ENCODE measurements around the gene B4GALNT2. TPM values are rescaled to one million over a fixed set of nuclear protein-coding genes. Genes with fewer than 3 reads are reported as not detected.
"Not testable (repeated sequence)": the region's sequence is repeated elsewhere in the genome, so short reads cannot be mapped to it uniquely, and the experiment has no call there.

Gene B4GALNT2
- total RNA-seq, 1 experiment from 2014 or later = not detected

DNA sequence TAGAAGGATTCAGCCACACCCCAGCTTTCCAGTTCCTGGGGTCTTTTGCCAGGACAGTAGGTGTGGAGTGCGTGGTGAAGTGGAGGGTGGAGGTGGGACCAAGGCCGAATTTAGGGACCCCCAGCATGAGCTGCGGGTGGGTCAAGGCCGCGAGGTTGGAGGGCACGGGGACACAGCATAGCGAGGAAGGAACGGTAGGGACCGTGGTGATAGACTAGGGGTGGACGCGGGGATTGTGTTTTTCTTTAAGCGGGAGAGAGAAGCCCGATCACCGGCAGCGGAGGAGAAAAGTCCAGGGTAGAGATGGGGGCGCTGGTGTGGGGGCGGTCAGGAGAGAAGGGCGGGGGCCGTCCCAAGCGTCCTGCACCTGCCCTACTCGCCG is 261 bp upstream of the B4GALNT2 start:
- no peak overlapping the region for H3K4me3 ChIP-seq
- H3K27ac ChIP-seq = no peak overlapping the region
- H3K27me3 ChIP-seq = 0 out of 2 replicates have a peak, but pooled peaks cover 4% of the 10 kb centered on the region
- no peak for DNase-seq
- H3K9me3 ChIP-seq (replicated peaks) = peaks cover 18% of the 10 kb centered on the region
- H3K36me3 ChIP-seq = no peaks in the 10 kb centered on the region
- no peaks in the 10 kb centered on the region for H3K4me1 ChIP-seq

DNA sequence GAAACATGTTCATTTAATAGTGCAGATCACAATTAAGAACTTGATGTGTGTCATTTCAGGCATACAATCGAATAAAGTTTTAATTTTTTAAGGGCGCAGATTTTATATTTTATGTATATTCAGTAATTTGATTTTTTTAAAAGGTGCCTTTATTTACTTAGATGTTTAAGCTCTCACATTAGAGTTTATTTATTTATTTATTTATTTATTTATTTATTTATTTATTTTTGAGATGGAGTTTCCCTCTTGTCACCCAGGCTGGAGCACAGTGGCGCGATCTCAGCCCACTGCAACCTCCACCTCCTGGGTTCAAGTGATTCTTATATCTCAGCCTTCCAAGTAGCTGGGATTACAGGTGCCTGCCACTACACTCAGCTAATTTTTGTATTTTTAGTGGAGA is 3.8 kb downstream of the B4GALNT2 start:
- Histone ChIP-seq H3K36me3 (no peaks in the 10 kb centered on the region), H3K9me3 (replicated peaks) (no peaks in the 10 kb centered on the region), H3K27ac (no peak overlapping the region), H3K4me3 (no peak overlapping the region), H3K27me3 (peaks cover 7% of the 10 kb centered on the region; the same call in 1 of the 2 replicates), H3K4me1 (no peaks in the 10 kb centered on the region)
- no peak for DNase-seq

DNA sequence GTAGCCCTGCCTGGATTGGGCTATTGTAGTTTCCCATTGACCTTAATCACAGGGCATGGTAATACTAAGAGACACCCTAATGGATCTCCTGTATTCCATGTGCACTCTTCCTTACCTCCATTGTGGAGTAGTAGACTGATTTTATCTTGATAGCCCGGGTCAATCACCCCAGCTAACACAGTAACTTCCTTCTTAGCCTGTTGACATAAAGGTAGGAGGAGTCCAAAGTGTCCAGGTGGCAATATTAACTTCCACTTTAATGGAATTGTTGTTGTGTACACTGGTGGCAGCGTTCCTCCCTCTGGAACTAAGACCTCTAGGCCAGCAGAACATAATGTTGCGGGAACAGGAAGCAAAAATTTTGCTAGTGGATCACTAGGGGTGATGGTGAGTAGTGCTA is 13.1 kb downstream of the B4GALNT2 start:
- not testable (repeated sequence) for H3K9me3 ChIP-seq (replicated peaks); H3K27me3 ChIP-seq; H3K4me3 ChIP-seq; H3K27ac ChIP-seq; DNase-seq; H3K36me3 ChIP-seq
- peaks cover 24% of the 10 kb centered on the region for H3K4me1 ChIP-seq

DNA sequence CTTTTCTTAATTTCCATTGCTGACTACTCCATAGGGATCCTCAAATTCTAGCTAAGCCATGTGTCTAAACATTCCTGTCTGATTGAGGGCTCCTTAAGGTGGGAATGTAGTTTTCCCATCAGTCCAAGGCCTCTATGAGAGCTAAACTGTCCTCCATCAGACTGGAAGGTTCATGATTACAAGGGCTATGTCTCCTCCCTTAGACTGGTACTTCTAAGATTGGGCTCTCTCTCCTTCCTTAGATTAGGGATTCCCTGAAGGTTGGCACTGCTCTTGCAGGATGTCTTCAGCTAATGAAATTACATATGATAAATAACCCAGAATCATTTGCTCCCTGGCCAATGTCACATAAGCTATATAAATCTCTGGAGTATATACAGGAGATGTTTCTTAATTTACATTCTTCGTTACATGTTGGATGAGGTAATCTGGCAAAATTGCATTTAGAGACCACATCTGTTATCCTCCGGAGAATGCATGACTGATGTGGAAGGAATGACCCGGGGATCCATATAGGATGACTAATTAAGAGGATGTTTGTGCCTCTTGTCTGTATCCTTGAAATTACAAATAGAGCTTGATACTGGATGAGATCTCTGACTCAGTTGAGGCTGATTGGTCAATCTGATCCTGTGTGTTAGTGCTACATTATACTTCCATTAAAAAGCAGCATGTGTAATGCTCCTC is 14.2 kb downstream of the B4GALNT2 start:
- H3K4me3 ChIP-seq = no peak overlapping the region
- H3K27ac ChIP-seq = peak overlapping the region; percentile 82
- H3K4me1 ChIP-seq = peaks cover 24% of the 10 kb centered on the region
- no peaks in the 10 kb centered on the region for H3K36me3 ChIP-seq
- DNase-seq = peak; percentile 67 to 71
- H3K9me3 ChIP-seq (replicated peaks) = 0 out of 2 replicates have a peak, but pooled peaks cover 2% of the 10 kb centered on the region
- H3K27me3 ChIP-seq = 0 out of 2 replicates have a peak, but pooled peaks cover 3% of the 10 kb centered on the region

DNA sequence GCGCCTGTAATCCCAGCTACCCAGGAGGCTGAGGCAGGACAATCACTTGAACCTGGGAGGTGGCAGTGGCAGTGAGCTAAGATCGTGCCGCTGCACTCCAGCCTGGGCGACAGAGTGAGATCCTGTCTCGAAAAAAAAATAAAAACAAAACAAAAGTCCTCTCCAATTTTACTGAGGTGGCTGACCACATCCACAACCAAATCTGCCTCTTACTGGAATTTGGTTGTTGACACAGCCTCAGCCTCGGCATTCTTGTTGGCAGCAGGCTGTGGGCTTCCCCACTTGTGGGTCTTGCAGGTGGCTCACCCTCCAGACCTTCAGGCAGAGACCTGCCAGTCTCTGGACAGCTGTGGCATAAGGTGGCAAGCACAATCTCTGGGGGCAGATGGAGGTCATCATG is 15.6 kb downstream of the B4GALNT2 start:
- H3K4me1 ChIP-seq = peaks cover 24% of the 10 kb centered on the region
- 0 out of 2 replicates have a peak, but pooled peaks cover 2% of the 10 kb centered on the region for H3K9me3 ChIP-seq (replicated peaks)
- H3K27me3 ChIP-seq = 0 out of 2 replicates have a peak, but pooled peaks cover 3% of the 10 kb centered on the region
- no peaks in the 10 kb centered on the region for H3K36me3 ChIP-seq
- DNase-seq = peak in 1 of 2 experiments; percentile 13
- H3K27ac ChIP-seq = no peak overlapping the region; the same call in 1 of the 2 replicates
- H3K4me3 ChIP-seq = no peak overlapping the region

DNA sequence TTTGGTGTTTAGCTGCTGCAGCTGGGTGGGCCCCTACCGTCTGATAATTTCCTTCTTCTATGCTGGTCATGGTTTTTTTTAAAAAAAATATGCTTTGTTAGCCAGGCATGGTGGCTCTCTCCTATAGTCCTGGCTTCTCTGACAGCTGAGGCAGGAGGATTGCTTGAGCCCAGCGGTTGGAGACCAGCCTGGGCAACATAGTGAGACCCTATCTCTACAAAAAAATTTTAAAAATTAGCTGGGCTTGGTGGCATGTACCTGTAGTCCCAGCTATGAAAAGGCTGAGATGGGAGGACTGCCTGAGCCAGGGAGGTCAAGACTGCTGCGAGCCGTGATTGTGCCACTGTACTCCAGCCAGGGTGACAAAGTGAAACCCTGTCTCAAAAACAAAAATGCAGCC is 19.4 kb downstream of the B4GALNT2 start:
- Histone ChIP-seq H3K36me3 (no peaks in the 10 kb centered on the region), H3K9me3 (replicated peaks) (no peaks in the 10 kb centered on the region), H3K4me3 (no peak overlapping the region), H3K27ac (no peak overlapping the region), H3K4me1 (peaks cover 14% of the 10 kb centered on the region), H3K27me3 (no peaks in the 10 kb centered on the region)
- no peak for DNase-seq

DNA sequence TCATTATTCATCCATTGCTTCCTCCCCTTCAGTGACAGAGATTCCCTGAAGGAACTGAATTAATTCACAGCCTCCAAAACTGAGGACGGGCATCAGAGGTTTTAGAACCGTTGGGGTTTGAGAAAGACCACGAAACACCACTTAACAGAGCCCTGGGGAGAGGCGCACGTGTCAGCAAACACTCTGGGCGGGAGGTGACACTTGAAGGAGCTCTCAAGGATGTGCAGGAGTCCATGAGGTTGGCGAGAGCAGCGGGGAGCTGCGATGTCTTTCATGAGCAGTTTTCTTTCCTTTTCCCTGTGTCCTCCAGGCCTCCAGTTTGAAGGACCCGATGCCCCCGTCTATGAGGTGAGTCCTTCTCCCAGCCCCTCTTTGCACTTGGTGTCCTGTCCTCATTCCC is 23.7 kb downstream of the B4GALNT2 start:
- Histone ChIP-seq H3K4me1 (no peaks in the 10 kb centered on the region), H3K36me3 (no peaks in the 10 kb centered on the region), H3K4me3 (no peak overlapping the region), H3K9me3 (replicated peaks) (no peaks in the 10 kb centered on the region), H3K27me3 (peaks cover 4% of the 10 kb centered on the region; the same call in 1 of the 2 replicates), H3K27ac (no peak overlapping the region)
- no peak for DNase-seq

DNA sequence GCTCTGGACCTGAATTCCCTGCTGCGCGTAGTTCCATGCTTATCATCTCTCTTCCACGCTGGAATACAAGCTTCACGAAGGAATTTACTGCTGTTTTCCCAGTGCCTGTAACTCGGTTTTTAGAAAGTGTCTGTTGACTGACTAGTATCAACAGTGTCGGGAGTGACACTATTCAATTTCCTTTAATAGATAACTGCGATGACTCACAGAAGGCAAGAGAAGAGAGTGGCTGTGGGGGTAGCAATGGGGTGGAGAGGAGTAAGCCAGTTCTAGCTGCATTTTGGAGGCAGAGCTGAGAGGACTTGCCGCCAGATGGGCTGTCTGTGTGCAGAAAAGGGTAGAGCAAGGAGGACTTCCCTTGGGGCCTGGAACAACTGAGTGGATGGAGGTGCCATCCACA is 25.2 kb downstream of the B4GALNT2 start:
- H3K27ac ChIP-seq = no peak overlapping the region
- no peak overlapping the region for H3K4me3 ChIP-seq
- no peaks in the 10 kb centered on the region for H3K36me3 ChIP-seq
- peaks cover 4% of the 10 kb centered on the region; the same call in 1 of the 2 replicates for H3K27me3 ChIP-seq
- H3K4me1 ChIP-seq = no peaks in the 10 kb centered on the region
- H3K9me3 ChIP-seq (replicated peaks) = no peaks in the 10 kb centered on the region
- DNase-seq = no peak

DNA sequence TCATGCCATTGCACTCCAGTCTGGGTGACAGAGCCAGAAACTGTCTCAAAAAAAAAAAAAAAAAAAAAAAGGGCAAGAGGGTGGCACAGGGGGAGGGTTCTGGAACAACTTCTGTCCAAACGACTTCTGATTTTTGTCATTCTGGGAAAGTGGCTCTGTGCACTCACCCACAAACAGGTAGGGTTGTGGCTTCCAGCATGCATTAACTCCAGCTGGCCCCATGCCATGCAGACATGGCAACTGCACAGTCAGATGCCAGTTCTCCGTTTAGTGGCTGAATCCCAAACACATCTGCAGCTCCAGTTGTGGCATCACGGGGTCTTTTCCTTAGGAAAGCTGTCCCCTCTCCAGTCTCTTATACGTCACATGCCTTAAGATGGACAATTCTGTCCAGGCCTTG is 30.3 kb downstream of the B4GALNT2 start:
- Histone ChIP-seq H3K27me3 (peaks cover 2% of the 10 kb centered on the region; the same call in 1 of the 2 replicates), H3K4me3 (no peak overlapping the region), H3K36me3 (no peaks in the 10 kb centered on the region), H3K9me3 (replicated peaks) (no peaks in the 10 kb centered on the region), H3K27ac (no peak overlapping the region), H3K4me1 (no peaks in the 10 kb centered on the region)
- DNase-seq = no peak

DNA sequence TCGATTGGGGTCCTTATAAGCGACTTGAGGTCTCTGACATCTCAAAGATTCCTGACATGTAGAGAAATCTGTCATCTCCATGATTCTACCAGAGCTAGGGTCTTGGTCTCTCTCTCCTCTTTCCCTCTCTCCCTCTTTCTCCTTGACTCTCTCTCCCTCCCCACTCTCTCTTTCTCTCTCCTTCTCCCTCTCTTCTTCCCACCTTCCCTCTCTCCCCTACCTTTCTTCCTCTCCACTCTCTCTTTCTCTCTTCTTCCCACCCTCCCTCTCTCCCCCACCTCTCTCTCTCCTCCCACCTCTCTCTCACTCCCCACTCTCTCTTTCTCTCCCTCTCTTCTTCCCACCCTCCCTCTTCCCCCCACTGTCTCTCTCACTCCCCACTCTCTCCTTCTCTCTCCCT is 32.6 kb downstream of the B4GALNT2 start:
- H3K36me3 ChIP-seq = no peaks in the 10 kb centered on the region
- H3K9me3 ChIP-seq (replicated peaks) = no peaks in the 10 kb centered on the region
- no peaks in the 10 kb centered on the region for H3K4me1 ChIP-seq
- DNase-seq = no peak
- no peak overlapping the region for H3K4me3 ChIP-seq
- no peaks in the 10 kb centered on the region; the same call in 1 of the 2 replicates for H3K27me3 ChIP-seq
- H3K27ac ChIP-seq = no peak overlapping the region

DNA sequence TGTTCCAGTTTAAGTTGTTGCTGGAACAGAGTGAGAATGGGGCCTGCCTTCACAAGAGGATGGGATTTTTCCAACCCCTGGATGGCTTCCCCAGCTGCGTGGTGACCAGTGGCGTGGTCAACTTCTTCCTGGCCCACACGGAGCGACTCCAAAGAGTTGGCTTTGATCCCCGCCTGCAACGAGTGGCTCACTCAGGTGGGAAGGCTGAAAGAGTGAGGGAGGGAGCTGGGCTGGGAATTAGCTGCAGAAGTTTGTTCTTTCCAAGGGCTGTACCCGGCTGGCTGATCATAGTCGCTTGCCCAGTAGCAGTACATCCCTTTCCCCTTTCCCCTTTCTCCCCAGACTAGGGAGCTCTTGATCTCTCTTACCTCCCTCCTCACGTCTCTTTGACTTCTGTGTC is 36.1 kb downstream of the B4GALNT2 start:
- no peaks in the 10 kb centered on the region; the same call in 1 of the 2 replicates for H3K27me3 ChIP-seq
- H3K4me3 ChIP-seq = no peak overlapping the region
- DNase-seq = no peak
- no peak overlapping the region for H3K27ac ChIP-seq
- H3K9me3 ChIP-seq (replicated peaks) = no peaks in the 10 kb centered on the region
- no peaks in the 10 kb centered on the region for H3K36me3 ChIP-seq
- H3K4me1 ChIP-seq = no peaks in the 10 kb centered on the region

DNA sequence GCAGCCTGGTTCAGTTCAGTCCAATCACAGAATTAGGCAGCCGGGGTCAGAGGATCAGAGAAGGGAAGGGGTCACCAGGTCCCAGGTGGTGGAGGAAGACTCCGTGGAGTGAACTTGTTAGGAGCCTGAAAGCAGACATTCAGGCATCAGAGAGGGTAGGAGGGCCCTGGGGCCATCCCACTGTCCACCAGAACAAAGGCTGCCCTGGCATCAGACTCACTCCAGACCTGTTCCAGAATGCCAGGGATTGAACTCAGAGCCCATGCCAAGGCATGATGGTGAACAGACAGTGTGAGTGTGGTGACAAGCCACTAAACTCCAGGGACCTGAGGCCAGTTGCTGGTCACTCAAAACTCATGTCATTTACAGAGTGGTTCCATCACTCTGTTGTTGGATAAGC is 37.6 kb downstream of the B4GALNT2 start:
- Histone ChIP-seq H3K4me1 (no peaks in the 10 kb centered on the region), H3K27ac (no peak overlapping the region), H3K9me3 (replicated peaks) (peaks cover 3% of the 10 kb centered on the region; the same call in 1 of the 2 replicates), H3K36me3 (no peaks in the 10 kb centered on the region), H3K4me3 (no peak overlapping the region), H3K27me3 (no peaks in the 10 kb centered on the region; the same call in 1 of the 2 replicates)
- DNase-seq = no peak

DNA sequence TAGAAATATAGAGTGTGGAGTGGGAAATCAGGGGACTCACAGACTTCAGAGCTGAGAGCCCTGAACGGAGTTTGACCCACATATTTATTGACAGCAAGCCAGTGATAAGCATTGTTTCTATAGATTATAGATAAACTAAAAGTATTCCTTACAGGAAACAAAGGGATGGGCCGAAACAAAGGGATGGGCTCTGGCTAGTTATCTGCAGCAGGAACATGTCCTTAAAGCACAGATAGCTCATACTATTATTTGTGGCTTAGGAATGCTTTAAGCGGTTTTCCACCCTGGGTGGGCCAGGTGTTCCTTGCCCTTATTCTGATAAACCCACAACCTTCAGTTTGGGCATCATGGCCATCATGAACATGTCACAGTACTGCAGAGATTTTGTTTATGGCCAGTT is 38.1 kb downstream of the B4GALNT2 start:
- not testable (repeated sequence) for H3K4me1 ChIP-seq; H3K27ac ChIP-seq; H3K27me3 ChIP-seq; DNase-seq; H3K9me3 ChIP-seq (replicated peaks); H3K4me3 ChIP-seq; H3K36me3 ChIP-seq

DNA sequence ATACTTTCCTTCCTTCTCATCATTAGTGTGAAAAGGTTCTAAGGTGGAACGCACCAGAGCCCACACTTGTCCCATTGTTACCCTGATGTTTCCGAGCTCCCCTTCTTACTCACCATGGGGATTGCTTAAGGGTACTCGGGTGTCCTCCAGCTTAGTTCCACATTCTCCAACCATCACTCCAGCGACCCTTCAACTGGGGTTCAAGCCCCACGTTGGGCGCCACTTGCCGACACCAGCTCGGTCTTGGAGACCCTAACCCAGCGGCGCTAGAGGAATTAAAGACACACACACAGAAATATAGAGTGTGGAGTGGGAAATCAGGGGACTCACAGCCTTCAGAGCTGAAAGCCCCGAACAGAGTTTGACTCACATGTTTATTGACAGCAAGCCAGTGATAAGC is 43.4 kb downstream of the B4GALNT2 start:
- H3K9me3 ChIP-seq (replicated peaks); H3K36me3 ChIP-seq; DNase-seq; H3K4me3 ChIP-seq; H3K27me3 ChIP-seq; H3K4me1 ChIP-seq; H3K27ac ChIP-seq: not testable (repeated sequence)

DNA sequence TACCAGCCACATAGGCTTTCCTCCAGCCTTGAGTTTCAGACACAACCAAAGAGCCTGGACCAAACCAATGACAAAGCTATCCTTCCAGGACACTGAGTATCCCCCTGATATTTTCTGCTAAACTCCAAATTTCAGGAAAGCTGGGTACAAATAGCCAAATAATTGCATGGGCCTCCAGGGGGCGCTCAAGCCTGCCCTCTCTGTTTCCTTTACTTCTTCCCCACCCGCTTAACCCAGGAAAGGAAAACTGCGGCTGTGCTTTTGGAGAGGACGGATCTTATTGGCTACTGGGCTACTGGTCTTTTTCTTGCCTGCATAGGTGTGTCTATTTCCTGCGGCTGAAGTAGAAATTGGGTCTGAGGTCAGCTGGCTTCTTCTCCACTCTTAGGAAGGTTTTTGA is 47.7 kb downstream of the B4GALNT2 start:
- no peaks in the 10 kb centered on the region for H3K36me3 ChIP-seq
- H3K4me1 ChIP-seq = no peaks in the 10 kb centered on the region
- DNase-seq = peak; percentile 64 to 83
- peaks cover 5% of the 10 kb centered on the region; the same call in 1 of the 2 replicates for H3K9me3 ChIP-seq (replicated peaks)
- no peak overlapping the region for H3K27ac ChIP-seq
- H3K27me3 ChIP-seq = no peaks in the 10 kb centered on the region
- no peak overlapping the region for H3K4me3 ChIP-seq
